ENCODE measurements around the gene NXPH2.

DNA sequence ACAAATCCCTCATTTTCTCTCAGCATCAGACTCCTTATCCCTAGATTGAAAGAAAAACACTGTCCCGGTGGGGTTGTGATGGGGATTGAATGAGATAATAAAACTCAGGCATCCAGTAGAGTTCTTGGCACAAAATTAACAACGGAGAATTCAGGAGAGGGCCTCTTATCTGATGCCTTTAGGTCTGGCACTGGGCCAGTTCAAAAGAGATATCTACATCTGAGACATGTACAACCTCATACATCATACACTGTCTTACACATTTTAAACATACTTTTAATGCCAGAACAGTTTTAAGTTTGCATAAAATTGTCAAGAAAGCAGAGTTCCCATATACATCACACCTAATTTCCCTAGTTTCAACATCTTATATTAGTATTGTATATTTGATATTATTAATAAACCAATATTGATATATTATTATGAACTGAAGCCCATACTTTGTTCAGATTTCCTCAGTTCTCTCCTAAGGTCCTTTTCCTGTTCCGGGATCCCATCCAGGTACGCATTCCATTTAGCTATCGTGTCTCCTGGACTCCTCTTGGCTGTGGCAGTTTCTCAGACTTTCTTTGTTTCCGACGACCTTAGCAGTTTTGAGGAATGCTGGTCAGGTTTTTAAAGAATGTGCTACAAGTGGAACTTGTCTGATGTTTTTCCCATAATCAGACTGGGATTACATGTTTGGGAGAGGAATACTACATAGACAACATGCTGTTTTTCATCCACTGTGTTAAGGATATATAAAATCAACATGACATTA, 27.8 kb downstream of the NXPH2 start:
- TF ChIP-seq, protein P1, sequence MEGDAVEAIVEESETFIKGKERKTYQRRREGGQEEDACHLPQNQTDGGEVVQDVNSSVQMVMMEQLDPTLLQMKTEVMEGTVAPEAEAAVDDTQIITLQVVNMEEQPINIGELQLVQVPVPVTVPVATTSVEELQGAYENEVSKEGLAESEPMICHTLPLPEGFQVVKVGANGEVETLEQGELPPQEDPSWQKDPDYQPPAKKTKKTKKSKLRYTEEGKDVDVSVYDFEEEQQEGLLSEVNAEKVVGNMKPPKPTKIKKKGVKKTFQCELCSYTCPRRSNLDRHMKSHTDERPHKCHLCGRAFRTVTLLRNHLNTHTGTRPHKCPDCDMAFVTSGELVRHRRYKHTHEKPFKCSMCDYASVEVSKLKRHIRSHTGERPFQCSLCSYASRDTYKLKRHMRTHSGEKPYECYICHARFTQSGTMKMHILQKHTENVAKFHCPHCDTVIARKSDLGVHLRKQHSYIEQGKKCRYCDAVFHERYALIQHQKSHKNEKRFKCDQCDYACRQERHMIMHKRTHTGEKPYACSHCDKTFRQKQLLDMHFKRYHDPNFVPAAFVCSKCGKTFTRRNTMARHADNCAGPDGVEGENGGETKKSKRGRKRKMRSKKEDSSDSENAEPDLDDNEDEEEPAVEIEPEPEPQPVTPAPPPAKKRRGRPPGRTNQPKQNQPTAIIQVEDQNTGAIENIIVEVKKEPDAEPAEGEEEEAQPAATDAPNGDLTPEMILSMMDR (IDR thresholded peaks at IDR 0.05; ENCODE audit: low read depth, low read length) = no peak
- no peak for TF ChIP-seq EZH2phosphoT487 (IDR thresholded peaks at IDR 0.05; ENCODE audit: low read depth)

Data from OCI-LY3 (cell line).